H1 (cell line): ENCODE results near the gene SPOUT1.
A peak's percentile ranks its signal among the peaks of the same experiment; 100 is the strongest.

Source experiments
- POLR2A ChIP-seq, 2 experiments: IDR thresholded peaks; 1 replicate in 1 of 2; 2 replicates in 1 of 2; pipeline ENCODE4 v1.6.1; 2011; ENCODE audit warnings: low read depth in 2 of 2, low read length in 2 of 2, mild to moderate bottlenecking in 2 of 2; ENCODE audit errors: control extremely low read depth in 1 of 2
- SIN3A ChIP-seq, 2 experiments: IDR thresholded peaks in 1 of 2; conservative IDR thresholded peaks in 1 of 2; 2 replicates each; pipeline ENCODE4 v1.6.1; 2011 to 2012; ENCODE audit warnings: low read length in 2 of 2, improper control_type of control experiment in 1 of 2, low read depth in 1 of 2, mild to moderate bottlenecking in 1 of 2
- SP1 ChIP-seq: IDR thresholded peaks from 2 replicates; pipeline ENCODE4 v1.6.1; 2011; ENCODE audit warnings: low read depth, low read length
- ZNF274 ChIP-seq: IDR thresholded peaks from 2 replicates; pipeline ENCODE4 v1.7.0; 2012; ENCODE audit warnings: low read length, borderline replicate concordance; ENCODE audit errors: extremely low read depth
- TF ChIP-seq, protein P1 (sequence below), 3 experiments: IDR thresholded peaks; 1 replicate in 2 of 3; 2 replicates in 1 of 3; pipeline versions ENCODE4 v1.5.1 to v1.6.1; 2011; ENCODE audit warnings: low read length in 3 of 3, mild to moderate bottlenecking in 3 of 3, inconsistent platforms in 2 of 3, low read depth in 1 of 3, moderate library complexity in 1 of 3; ENCODE audit not compliant: insufficient read depth in 1 of 3; ENCODE audit errors: control extremely low read depth in 1 of 3

DNA sequence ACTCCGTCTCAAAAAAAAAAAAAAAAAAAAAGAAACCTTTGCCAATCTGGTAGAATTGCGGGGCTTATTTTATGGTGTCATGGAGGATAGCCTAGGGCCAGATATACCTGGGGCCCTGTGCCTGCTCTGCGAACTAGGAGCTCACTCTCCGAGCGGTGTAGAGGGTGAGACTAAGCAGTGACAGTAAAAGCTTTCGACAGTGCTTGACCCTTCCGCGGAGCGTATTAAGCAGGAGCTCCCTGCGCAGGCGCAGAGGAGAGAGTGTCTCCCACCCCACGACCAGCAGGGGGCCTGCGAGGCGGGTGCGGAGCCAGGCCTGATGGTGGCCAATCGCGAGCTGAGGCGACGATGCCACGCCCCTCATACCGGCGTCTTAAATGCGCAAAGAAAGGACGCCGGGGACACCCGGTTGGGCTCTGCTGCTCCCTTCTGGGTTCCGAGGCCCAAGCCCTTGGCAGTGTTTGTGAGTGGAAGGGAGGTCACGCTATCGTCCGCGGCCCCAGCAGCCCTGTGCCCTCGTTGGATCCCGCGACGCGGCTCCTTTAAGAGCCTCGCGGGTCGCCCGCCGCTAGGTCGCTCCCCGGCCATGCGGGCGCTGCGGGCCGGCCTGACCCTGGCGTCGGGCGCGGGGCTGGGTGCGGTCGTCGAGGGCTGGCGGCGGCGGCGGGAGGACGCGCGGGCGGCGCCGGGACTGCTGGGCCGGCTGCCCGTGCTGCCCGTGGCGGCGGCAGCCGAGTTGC is 11.3 kb downstream of the SPOUT1 start, which contains the start of gene ENDOG:
- TF ChIP-seq POLR2A (IDR thresholded peaks at IDR 0.05; ENCODE audit: control extremely low read depth in 1 of 2, low read depth in 2 of 2, low read length in 2 of 2): peak in 1 of 2 experiments; percentile 88; a peak in 2 of 3 replicates
- no peak for TF ChIP-seq ZNF274
- TF ChIP-seq SIN3A (conservative IDR thresholded peaks at IDR 0.05 in 1 of 2, IDR thresholded peaks at IDR 0.05 in 1 of 2; ENCODE audit: low read depth in 1 of 2, low read length in 2 of 2): peak in 1 of 2 experiments; percentile 46; a peak in 2 of 4 replicates
- TF ChIP-seq SP1: peak; percentile 46; the same call in 1 of the 2 replicates
- TF ChIP-seq, protein P1, sequence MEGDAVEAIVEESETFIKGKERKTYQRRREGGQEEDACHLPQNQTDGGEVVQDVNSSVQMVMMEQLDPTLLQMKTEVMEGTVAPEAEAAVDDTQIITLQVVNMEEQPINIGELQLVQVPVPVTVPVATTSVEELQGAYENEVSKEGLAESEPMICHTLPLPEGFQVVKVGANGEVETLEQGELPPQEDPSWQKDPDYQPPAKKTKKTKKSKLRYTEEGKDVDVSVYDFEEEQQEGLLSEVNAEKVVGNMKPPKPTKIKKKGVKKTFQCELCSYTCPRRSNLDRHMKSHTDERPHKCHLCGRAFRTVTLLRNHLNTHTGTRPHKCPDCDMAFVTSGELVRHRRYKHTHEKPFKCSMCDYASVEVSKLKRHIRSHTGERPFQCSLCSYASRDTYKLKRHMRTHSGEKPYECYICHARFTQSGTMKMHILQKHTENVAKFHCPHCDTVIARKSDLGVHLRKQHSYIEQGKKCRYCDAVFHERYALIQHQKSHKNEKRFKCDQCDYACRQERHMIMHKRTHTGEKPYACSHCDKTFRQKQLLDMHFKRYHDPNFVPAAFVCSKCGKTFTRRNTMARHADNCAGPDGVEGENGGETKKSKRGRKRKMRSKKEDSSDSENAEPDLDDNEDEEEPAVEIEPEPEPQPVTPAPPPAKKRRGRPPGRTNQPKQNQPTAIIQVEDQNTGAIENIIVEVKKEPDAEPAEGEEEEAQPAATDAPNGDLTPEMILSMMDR (IDR thresholded peaks at IDR 0.05; ENCODE audit: control extremely low read depth in 1 of 3, insufficient read depth in 1 of 3, low read depth in 1 of 3, low read length in 3 of 3): peak in 2 of 3 experiments; percentile 28 to 79; a peak in 2 of 4 replicates
